HG03175 (cell line): Measurements from ENCODE around the gene TBPL1.
"Not testable (repeated sequence)": the region's sequence is repeated elsewhere in the genome, so short reads cannot be mapped to it uniquely, and the experiment has no call there.

Experiments used
- ATAC-seq: cut with Tn5 transposase; IDR thresholded peaks from one replicate; pipeline ENCODE4 v1.9.1; 2021; ENCODE audit warnings: mild to moderate bottlenecking, moderate library complexity; ENCODE audit not compliant: unreplicated experiment

TBPL1 gene

GRCh38 chr6:133952815-133953633 is at the start of gene TBPL1:
TBPL1 (plus strand) TSS chr6:133953224; CDS start chr6:133980126, 26,902 bp downstream.
- peak; percentile 83 for ATAC-seq

GRCh38 chr6:133903855-133904254 is 49.2 kb upstream of the TBPL1 start:
- no peak for ATAC-seq

GRCh38 chr6:133906050-133906449 is 47.0 kb upstream of the TBPL1 start:
- ATAC-seq = no peak

- ATAC-seq = peak; percentile 80
These were observed 36.3 kb upstream of the TBPL1 start for GRCh38 chr6:133916650-133917151.

GRCh38 chr6:133917781-133918180 is 35.2 kb upstream of the TBPL1 start:
- ATAC-seq = no peak

GRCh38 chr6:133918208-133918930 is 34.7 kb upstream of the TBPL1 start:
- no peak for ATAC-seq

- ATAC-seq = no peak
These were observed 33.7 kb upstream of the TBPL1 start for GRCh38 chr6:133919362-133919761.

- ATAC-seq = peak; percentile 62
These were observed 31.7 kb upstream of the TBPL1 start for GRCh38 chr6:133921249-133921859.

- ATAC-seq = peak; percentile 81
These were observed 29.0 kb upstream of the TBPL1 start for GRCh38 chr6:133923938-133924593.

- not testable (repeated sequence) for ATAC-seq
These were observed 21.8 kb upstream of the TBPL1 start for GRCh38 chr6:133931221-133931620.

- ATAC-seq = not testable (repeated sequence)
These were observed 16.7 kb upstream of the TBPL1 start for GRCh38 chr6:133936352-133936751.

- ATAC-seq = no peak
These were observed 15.1 kb upstream of the TBPL1 start for GRCh38 chr6:133937909-133938308.

GRCh38 chr6:133938533-133938932 is 14.5 kb upstream of the TBPL1 start:
- no peak for ATAC-seq

GRCh38 chr6:133939778-133940667 is 13.0 kb upstream of the TBPL1 start:
- ATAC-seq = no peak

GRCh38 chr6:133945158-133945557 is 7.9 kb upstream of the TBPL1 start:
- ATAC-seq = no peak

- ATAC-seq = no peak
These were observed 5.6 kb upstream of the TBPL1 start for GRCh38 chr6:133947302-133947900.

- ATAC-seq = no peak
These were observed 4.6 kb upstream of the TBPL1 start for GRCh38 chr6:133948472-133948871.

- ATAC-seq = no peak
These were observed 1.8 kb upstream of the TBPL1 start for GRCh38 chr6:133951227-133951626.
